Stomach (tissue), 9 donors: Measurements from ENCODE around the gene FDXR. TPM values are rescaled to one million over a fixed set of nuclear protein-coding genes. Genes with fewer than 3 reads are reported as not detected.
A peak's percentile ranks its signal among the peaks of the same experiment; 100 is the strongest.

Source experiments
- DNase-seq, 2 donors: peaks; one replicate each; pipeline versions ENCODE4 v3.0.0 to v3.0.0-alpha.2; 2013 to 2019
- H3K27ac ChIP-seq, 5 donors: fragments of 200-600 bp in 4 of 5; sonication (generic) in 4 of 5; one replicate each; pipeline ENCODE4 v1.5.1; 2013 to 2019; ENCODE audit warnings: mild to moderate bottlenecking in 1 of 5, moderate library complexity in 1 of 5
- H3K27me3 ChIP-seq, 3 donors: fragments of 200-600 bp; sonication (generic); one replicate each; pipeline ENCODE4 v1.5.1; 2017 to 2019; ENCODE audit warnings: mixed run types in 1 of 3
- H3K36me3 ChIP-seq, 4 donors: fragments of 200-600 bp; sonication (generic); 1 replicate in 3 of 4; 2 replicates in 1 of 4; pipeline ENCODE4 v1.5.1; 2016 to 2019
- H3K4me1 ChIP-seq, 4 donors: fragments of 200-600 bp; sonication (generic); one replicate each; pipeline ENCODE4 v1.5.1; 2016 to 2019
- H3K4me3 ChIP-seq, 4 donors: fragments of 200-600 bp; sonication (generic) in 3 of 4; one replicate each; pipeline ENCODE4 v1.5.1; 2016 to 2019; ENCODE audit warnings: mild to moderate bottlenecking in 1 of 4
- H3K9me3 ChIP-seq, 4 donors: fragments of 200-600 bp; sonication (generic); one replicate each; pipeline ENCODE4 v1.5.1; 2016 to 2019
- CTCF ChIP-seq, 7 experiments: fragments of 450-650 bp in 4 of 7; fragments of 200-600 bp in 3 of 7; sonication (generic) in 3 of 7; IDR thresholded peaks; one replicate each; pipeline ENCODE4 v1.5.1; 2016 to 2019; ENCODE audit warnings: antibody characterized with exemption in 7 of 7, control low read depth in 2 of 7, mild to moderate bottlenecking in 1 of 7
- EP300 ChIP-seq: sonication (generic); formaldehyde crosslinking; IDR thresholded peaks from one replicate; pipeline ENCODE4 v1.6.1; 2017; ENCODE audit warnings: antibody characterized with exemption
- POLR2A ChIP-seq, 4 donors: fragments of 450-650 bp; IDR thresholded peaks; one replicate each; pipeline ENCODE4 v1.6.1; 2016; ENCODE audit warnings: antibody characterized with exemption in 4 of 4, control low read depth in 2 of 4, mild to moderate bottlenecking in 1 of 4, moderate library complexity in 1 of 4
- POLR2AphosphoS5 ChIP-seq, 3 donors: sonication (generic); formaldehyde crosslinking; IDR thresholded peaks; one replicate each; pipeline ENCODE4 v1.6.1; 2016; ENCODE audit warnings: antibody characterized with exemption in 3 of 3
- WGBS, 5 donors: extraction: QIAGEN DNeasy Blood & Tissue Kit in 3 of 5; methylation state at CpG; one replicate each; pipeline versions ENCODE4 v1.1.5 to v1.1.7; 2013 to 2018; 5-methylcytosine and 5-hydroxymethylcytosine counted together
- intact Hi-C: fragments of 100-400 bp; cut with DNase I; formaldehyde crosslinking; loops from one replicate; pipeline ENCODE4 v1.15.1; 2023; ENCODE audit warnings: low total_unique reads
- polyA plus RNA-seq, 3 donors: library from polyadenylated mRNA; stranded (reverse); fragments of 200-250 nt; gene quantifications; one replicate each; pipeline ENCODE4 v1.2.3, GENCODE V29; 2013
- total RNA-seq, 5 donors: library from RNA; depleted of rRNA; stranded (reverse); fragments of >200 nt; gene quantifications; one replicate each; pipeline versions ENCODE4 v1.1.0 to v1.2.3, GENCODE V29; 2014 to 2016
- donor health status: healthy with polysubstance abuse.
- donor health status: Bipolar disorder and iron deficiency.
- donor health status: healthy.

The FDXR gene
- total and polyA plus RNA-seq, 8 donors, result 0.58 to 94.1 (median 13.9) TPM

GRCh38 chr17:74865504-74866197, 7.1 kb downstream of the FDXR start:
- Histone ChIP-seq H3K27ac (no peak overlapping the region), H3K4me1 (peaks cover 14 to 23% (median 17%) of the 10 kb centered on the region in 4 donors), H3K4me3 (no peak overlapping the region), H3K36me3 (peaks cover 0 to 7% (median 0%) of the 10 kb centered on the region in 4 donors), H3K27me3 (peaks cover 9 to 31% (median 19%) of the 10 kb centered on the region in 3 donors), H3K9me3 (no peaks in the 10 kb centered on the region)
- WGBS, 5 donors, result 68 to 80% (median 78%) methylated on average over 14 to 19 of the region's 19 CpGs
- intact Hi-C loops, result no loop called here
- no peak for DNase-seq
- TF ChIP-seq POLR2AphosphoS5 (IDR thresholded peaks at IDR 0.05) (no peak), POLR2A (IDR thresholded peaks at IDR 0.05) (no peak), CTCF (IDR thresholded peaks at IDR 0.05) (no peak), EP300 (no peak)

GRCh38 chr17:74864866-74865395, 7.9 kb downstream of the FDXR start:
- peaks cover 0 to 7% (median 0%) of the 10 kb centered on the region in 4 donors for H3K36me3 ChIP-seq
- H3K27me3 ChIP-seq, result peaks cover 16 to 38% (median 26%) of the 10 kb centered on the region in 3 donors
- intact Hi-C loops, result loop anchor here (5.0 kb wide), 2 partner anchors 73 to 123 kb away; no protein-coding TSS in a partner anchor
- H3K4me1 ChIP-seq, result peaks cover 22 to 31% (median 24%) of the 10 kb centered on the region in 4 donors
- H3K9me3 ChIP-seq, result no peaks in the 10 kb centered on the region
- TF ChIP-seq CTCF (IDR thresholded peaks at IDR 0.05) (peak in 6 of 7 experiments; percentile 63 to 97 (median 96)), POLR2A (IDR thresholded peaks at IDR 0.05) (no peak), POLR2AphosphoS5 (IDR thresholded peaks at IDR 0.05) (peak in 1 of 3 donors; percentile 55)
- H3K27ac ChIP-seq, result no peak overlapping the region
- 22 to 26% (median 24%) methylated on average over 10 to 11 of the region's 11 CpGs for WGBS, 5 donors
- H3K4me3 ChIP-seq, result no peak overlapping the region
- peak; percentile 75 to 90 for DNase-seq

GRCh38 chr17:74864297-74864865, 8.4 kb downstream of the FDXR start:
- intact Hi-C loops, result loop anchor here (5.0 kb wide), 2 partner anchors 72 to 122 kb away; no protein-coding TSS in a partner anchor
- peaks cover 0 to 7% (median 0%) of the 10 kb centered on the region in 4 donors for H3K36me3 ChIP-seq
- DNase-seq, result no peak
- H3K4me1 ChIP-seq, result peaks cover 27 to 36% (median 30%) of the 10 kb centered on the region in 4 donors
- H3K9me3 ChIP-seq, result no peaks in the 10 kb centered on the region
- no peak overlapping the region for H3K4me3 ChIP-seq
- peaks cover 17 to 44% (median 31%) of the 10 kb centered on the region in 3 donors for H3K27me3 ChIP-seq
- TF ChIP-seq EP300 (no peak), CTCF (IDR thresholded peaks at IDR 0.05) (no peak), POLR2A (IDR thresholded peaks at IDR 0.05) (no peak), POLR2AphosphoS5 (IDR thresholded peaks at IDR 0.05) (no peak)
- no peak overlapping the region for H3K27ac ChIP-seq
- WGBS, 5 donors, result 89 to 95% (median 92%) methylated on average over 14 to 15 of the region's 15 CpGs

- peaks cover 17 to 51% (median 39%) of the 10 kb centered on the region in 3 donors for H3K27me3 ChIP-seq
Observed at GRCh38 chr17:74863420-74864296, 9.1 kb downstream of the FDXR start.

More at GRCh38 chr17:74863420-74864296, 9.1 kb downstream of the FDXR start:
- no peaks in the 10 kb centered on the region for H3K9me3 ChIP-seq
- H3K36me3 ChIP-seq, result peaks cover 0 to 7% (median 0%) of the 10 kb centered on the region in 4 donors
- DNase-seq, result no peak
- TF ChIP-seq EP300 (no peak), POLR2A (IDR thresholded peaks at IDR 0.05) (no peak), POLR2AphosphoS5 (IDR thresholded peaks at IDR 0.05) (no peak), CTCF (IDR thresholded peaks at IDR 0.05) (no peak)
- intact Hi-C loops, result loop anchor here (5.0 kb wide), 2 partner anchors 71 to 121 kb away; no protein-coding TSS in a partner anchor
- WGBS, 5 donors, result 81 to 92% (median 88%) methylated on average over 18 to 25 of the region's 25 CpGs
- peaks cover 28 to 39% (median 34%) of the 10 kb centered on the region in 4 donors for H3K4me1 ChIP-seq
- no peak overlapping the region for H3K27ac ChIP-seq
- no peak overlapping the region for H3K4me3 ChIP-seq
